K562 (cell line): ENCODE results near the gene HFE.

Experiments
- CHD2 ChIP-seq: IDR thresholded peaks from 2 replicates; pipeline ENCODE4 v1.6.1; 2011; ENCODE audit warnings: low read depth, low read length
- REST ChIP-seq, 2 experiments: fragments of 450-650 bp; formaldehyde crosslinking in 1 of 2; IDR thresholded peaks; 2 replicates each; pipeline versions ENCODE4 v1.4.0 to v1.6.1; 2014 to 2020; ENCODE audit warnings: mild to moderate bottlenecking in 2 of 2, borderline replicate concordance in 1 of 2, low read depth in 1 of 2
- SETDB1 ChIP-seq: IDR thresholded peaks from one replicate; pipeline ENCODE4 v1.6.1; 2012; ENCODE audit warnings: low read length, control low read depth, inconsistent platforms
- SMARCB1 ChIP-seq: IDR thresholded peaks from 2 replicates; pipeline ENCODE4 v1.6.1; 2011; ENCODE audit warnings: improper control_type of control experiment, low read depth; ENCODE audit not compliant: insufficient read length
- SMC3 ChIP-seq: conservative IDR thresholded peaks from 2 replicates; pipeline ENCODE4 v1.6.1; 2011; ENCODE audit warnings: low read depth, low read length, improper control_type of control experiment; ENCODE audit not compliant: insufficient read depth
- SRSF1 ChIP-seq: fragments of 200-400 bp; formaldehyde crosslinking; IDR thresholded peaks from 2 replicates; pipeline ENCODE4 v1.6.1; 2017; ENCODE audit warnings: mild to moderate bottlenecking, low read depth, low read length, moderate library complexity
- TAF1 ChIP-seq: IDR thresholded peaks from 2 replicates; pipeline ENCODE4 v1.6.1; 2011; ENCODE audit warnings: mild to moderate bottlenecking, low read length, moderate library complexity; ENCODE audit not compliant: insufficient read depth, control insufficient read depth, severe bottlenecking; ENCODE audit errors: extremely low read depth
- TBL1XR1 ChIP-seq, 2 experiments: IDR thresholded peaks; 2 replicates each; pipeline ENCODE4 v1.6.1; 2012; ENCODE audit warnings: improper control_type of control experiment in 2 of 2, low read length in 2 of 2, mild to moderate bottlenecking in 1 of 2
- TF ChIP-seq, protein P1 (sequence below): sonication (generic); formaldehyde crosslinking; IDR thresholded peaks from 2 replicates; pipeline ENCODE4 v1.8.1; 2023; ENCODE audit warnings: mild to moderate bottlenecking, missing genetic modification reagents

- no peak for TF ChIP-seq SRSF1
- TF ChIP-seq SETDB1, result no peak
- TF ChIP-seq TAF1, result no peak
- no peak for TF ChIP-seq SMARCB1
- no peak for TF ChIP-seq REST (IDR thresholded peaks at IDR 0.05; ENCODE audit: borderline replicate concordance)
- no peak for TF ChIP-seq REST (CRISPR knock-in tag; IDR thresholded peaks at IDR 0.05; ENCODE audit: low read depth)
- TF ChIP-seq TBL1XR1 (IDR thresholded peaks at IDR 0.05; ENCODE audit: low read length in 2 of 2), result no peak
- no peak for TF ChIP-seq CHD2
- TF ChIP-seq SMC3, result no peak
- TF ChIP-seq, protein P1, sequence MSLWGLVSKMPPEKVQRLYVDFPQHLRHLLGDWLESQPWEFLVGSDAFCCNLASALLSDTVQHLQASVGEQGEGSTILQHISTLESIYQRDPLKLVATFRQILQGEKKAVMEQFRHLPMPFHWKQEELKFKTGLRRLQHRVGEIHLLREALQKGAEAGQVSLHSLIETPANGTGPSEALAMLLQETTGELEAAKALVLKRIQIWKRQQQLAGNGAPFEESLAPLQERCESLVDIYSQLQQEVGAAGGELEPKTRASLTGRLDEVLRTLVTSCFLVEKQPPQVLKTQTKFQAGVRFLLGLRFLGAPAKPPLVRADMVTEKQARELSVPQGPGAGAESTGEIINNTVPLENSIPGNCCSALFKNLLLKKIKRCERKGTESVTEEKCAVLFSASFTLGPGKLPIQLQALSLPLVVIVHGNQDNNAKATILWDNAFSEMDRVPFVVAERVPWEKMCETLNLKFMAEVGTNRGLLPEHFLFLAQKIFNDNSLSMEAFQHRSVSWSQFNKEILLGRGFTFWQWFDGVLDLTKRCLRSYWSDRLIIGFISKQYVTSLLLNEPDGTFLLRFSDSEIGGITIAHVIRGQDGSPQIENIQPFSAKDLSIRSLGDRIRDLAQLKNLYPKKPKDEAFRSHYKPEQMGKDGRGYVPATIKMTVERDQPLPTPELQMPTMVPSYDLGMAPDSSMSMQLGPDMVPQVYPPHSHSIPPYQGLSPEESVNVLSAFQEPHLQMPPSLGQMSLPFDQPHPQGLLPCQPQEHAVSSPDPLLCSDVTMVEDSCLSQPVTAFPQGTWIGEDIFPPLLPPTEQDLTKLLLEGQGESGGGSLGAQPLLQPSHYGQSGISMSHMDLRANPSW (CRISPR knock-in tag), result no peak
Observed at GRCh38 chr6:26043384-26044139, 43.7 kb upstream of the HFE start.
